H1 (cell line): ENCODE measurements around the gene PRKCH. TPM values are rescaled to one million over a fixed set of nuclear protein-coding genes. Genes with fewer than 3 reads are reported as not detected.

Source experiments
- CHD7 ChIP-seq: fragments of 300-600 bp; sonication (generic); IDR thresholded peaks from 2 replicates; pipeline ENCODE4 v1.7.1; 2012; ENCODE audit warnings: low read length, moderate library complexity, mild to moderate bottlenecking, inconsistent platforms; ENCODE audit not compliant: insufficient replicate concordance
- FOSL1 ChIP-seq: IDR thresholded peaks from 2 replicates; pipeline ENCODE4 v1.6.1; 2011; ENCODE audit warnings: mild to moderate bottlenecking, low read depth, low read length, moderate library complexity; ENCODE audit not compliant: insufficient read depth
- GTF2F1 ChIP-seq: IDR thresholded peaks from 2 replicates; pipeline ENCODE4 v1.6.1; 2012; ENCODE audit warnings: low read depth, low read length, improper control_type of control experiment, borderline replicate concordance
- TAF1 ChIP-seq: IDR thresholded peaks from 2 replicates; pipeline ENCODE4 v1.6.1; 2011; ENCODE audit warnings: mild to moderate bottlenecking, low read depth, low read length
- polyA plus RNA-seq, 7 experiments: library from polyadenylated mRNA; depleted of rRNA in 3 of 7; stranded (reverse) in 5 of 7; unstranded in 2 of 7; fragments of >200 nt in 5 of 7; fragments of 200-250 nt in 2 of 7; gene quantifications; 1 replicate in 5 of 7; 2 replicates in 1 of 7; 4 replicates in 1 of 7; pipeline versions ENCODE4 v1.2.1 to v1.2.3, GENCODE V29; 2011 to 2013; ENCODE audit warnings: missing spikeins in 2 of 7, mixed read lengths in 2 of 7
- total RNA-seq: library from RNA; stranded (reverse); fragmentation: NEBNext Ultra II Directional; extraction: Animal tissue kit (Norgen Biotek cat#: 25700); gene quantifications from 2 replicates; pipeline ENCODE4 v1.2.1, GENCODE V29; 2021

PRKCH gene
- total and polyA plus RNA-seq, 2 of the 8 experiments (the other 6 are each of a cell fraction or from before 2014, with no cell fraction given): 6.4 to 7.0 TPM

- TF ChIP-seq GTF2F1 (no peak), FOSL1 (no peak), CHD7 (no peak), TAF1 (no peak)
- TF ChIP-seq, all 59 proteins: peak for 0
Observed at GRCh38 chr14:61514927-61515326, 193.5 kb downstream of the PRKCH start (continued).
